ENCODE results near the gene SLC25A6. TPM values are rescaled to one million over a fixed set of nuclear protein-coding genes. Genes with fewer than 3 reads are reported as not detected.

SLC25A6 gene
- total RNA-seq, 2 experiments from 2014 or later: 460 to 476 TPM

DNA sequence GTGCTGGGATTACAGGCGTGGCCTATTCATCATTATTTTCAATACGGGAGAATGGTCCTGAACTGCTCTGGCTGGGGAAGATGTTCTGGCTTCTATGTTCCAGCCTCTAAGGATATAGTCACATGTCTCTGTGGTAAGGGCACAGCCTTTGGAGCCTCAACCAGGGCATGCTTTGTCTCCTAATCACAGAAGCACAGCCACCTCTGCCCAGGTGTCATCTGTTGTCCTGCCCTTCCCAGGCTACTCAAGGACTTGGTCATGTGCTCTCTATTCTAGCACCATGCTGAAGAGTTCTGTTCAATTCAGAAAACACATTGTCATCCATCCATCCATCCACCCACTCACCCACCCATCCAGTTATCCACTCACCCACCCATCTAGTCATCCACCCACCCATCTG, 31.3 kb upstream of the SLC25A6 start:
- Mint-ChIP-seq H3K27ac (no peak overlapping the region), H3K36me3 (ENCODE audit: low read depth) (peaks cover 71% of the 10 kb centered on the region), H3K9me3 (peaks cover 23% of the 10 kb centered on the region), H3K27me3 (no peaks in the 10 kb centered on the region), H3K4me3 (no peak overlapping the region), H3K4me1 (ENCODE audit: low read depth) (no peaks in the 10 kb centered on the region)
- TF ChIP-seq, protein P1, sequence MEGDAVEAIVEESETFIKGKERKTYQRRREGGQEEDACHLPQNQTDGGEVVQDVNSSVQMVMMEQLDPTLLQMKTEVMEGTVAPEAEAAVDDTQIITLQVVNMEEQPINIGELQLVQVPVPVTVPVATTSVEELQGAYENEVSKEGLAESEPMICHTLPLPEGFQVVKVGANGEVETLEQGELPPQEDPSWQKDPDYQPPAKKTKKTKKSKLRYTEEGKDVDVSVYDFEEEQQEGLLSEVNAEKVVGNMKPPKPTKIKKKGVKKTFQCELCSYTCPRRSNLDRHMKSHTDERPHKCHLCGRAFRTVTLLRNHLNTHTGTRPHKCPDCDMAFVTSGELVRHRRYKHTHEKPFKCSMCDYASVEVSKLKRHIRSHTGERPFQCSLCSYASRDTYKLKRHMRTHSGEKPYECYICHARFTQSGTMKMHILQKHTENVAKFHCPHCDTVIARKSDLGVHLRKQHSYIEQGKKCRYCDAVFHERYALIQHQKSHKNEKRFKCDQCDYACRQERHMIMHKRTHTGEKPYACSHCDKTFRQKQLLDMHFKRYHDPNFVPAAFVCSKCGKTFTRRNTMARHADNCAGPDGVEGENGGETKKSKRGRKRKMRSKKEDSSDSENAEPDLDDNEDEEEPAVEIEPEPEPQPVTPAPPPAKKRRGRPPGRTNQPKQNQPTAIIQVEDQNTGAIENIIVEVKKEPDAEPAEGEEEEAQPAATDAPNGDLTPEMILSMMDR (IDR thresholded peaks at IDR 0.05): no peak
- ATAC-seq (no peak), DNase-seq (no peak)
- CTCF ChIA-PET: no interaction called here
- POLR2A ChIA-PET: no interaction called here
- intact Hi-C loops (cut with micrococcal nuclease): no loop called here

- H3K27ac Mint-ChIP-seq: no peak overlapping the region
- POLR2A ChIA-PET: no interaction called here
- no peaks in the 10 kb centered on the region for H3K4me1 Mint-ChIP-seq (ENCODE audit: low read depth)
- peaks cover 23% of the 10 kb centered on the region for H3K9me3 Mint-ChIP-seq
- H3K27me3 Mint-ChIP-seq: no peaks in the 10 kb centered on the region
- H3K36me3 Mint-ChIP-seq (ENCODE audit: low read depth): peaks cover 67% of the 10 kb centered on the region
- H3K4me3 Mint-ChIP-seq: no peak overlapping the region
- intact Hi-C loops (cut with micrococcal nuclease): no loop called here
- TF ChIP-seq, protein P1 (IDR thresholded peaks at IDR 0.05): no peak
- CTCF ChIA-PET: no interaction called here
- DNase-seq: no peak
- no peak for ATAC-seq
Observed at GRCh38 chrX:1422135-1422465, 30.2 kb upstream of the SLC25A6 start.

GRCh38 chrX:1421433-1422134, 29.7 kb upstream of the SLC25A6 start:
- peaks cover 23% of the 10 kb centered on the region for H3K9me3 Mint-ChIP-seq
- peaks cover 67% of the 10 kb centered on the region for H3K36me3 Mint-ChIP-seq (ENCODE audit: low read depth)
- CTCF ChIA-PET: no interaction called here
- H3K27ac Mint-ChIP-seq: no peak overlapping the region
- H3K4me3 Mint-ChIP-seq: no peak overlapping the region
- no peaks in the 10 kb centered on the region for H3K4me1 Mint-ChIP-seq (ENCODE audit: low read depth)
- intact Hi-C loops (cut with micrococcal nuclease): no loop called here
- TF ChIP-seq, protein P1 (IDR thresholded peaks at IDR 0.05): no peak
- no peak for DNase-seq
- POLR2A ChIA-PET: no interaction called here
- no peaks in the 10 kb centered on the region for H3K27me3 Mint-ChIP-seq
- no peak for ATAC-seq

GRCh38 chrX:1420371-1420770, 28.5 kb upstream of the SLC25A6 start:
- POLR2A ChIA-PET: no interaction called here
- ATAC-seq (no peak), DNase-seq (no peak)
- Mint-ChIP-seq H3K4me1 (ENCODE audit: low read depth) (no peaks in the 10 kb centered on the region), H3K4me3 (no peak overlapping the region), H3K9me3 (peaks cover 23% of the 10 kb centered on the region), H3K27me3 (no peaks in the 10 kb centered on the region), H3K27ac (no peak overlapping the region), H3K36me3 (ENCODE audit: low read depth) (peaks cover 58% of the 10 kb centered on the region)
- TF ChIP-seq, protein P1 (IDR thresholded peaks at IDR 0.05): no peak
- intact Hi-C loops (cut with micrococcal nuclease): no loop called here
- CTCF ChIA-PET: no interaction called here

GRCh38 chrX:1419545-1420355, 27.8 kb upstream of the SLC25A6 start:
- peaks cover 20% of the 10 kb centered on the region for H3K9me3 Mint-ChIP-seq
- ATAC-seq: no peak
- ChIA-PET POLR2A (no interaction called here), CTCF (no interaction called here)
- intact Hi-C loops (cut with micrococcal nuclease): no loop called here
- TF ChIP-seq, protein P1 (IDR thresholded peaks at IDR 0.05): no peak
- no peak overlapping the region for H3K27ac Mint-ChIP-seq
- no peaks in the 10 kb centered on the region for H3K4me1 Mint-ChIP-seq (ENCODE audit: low read depth)
- no peak overlapping the region for H3K4me3 Mint-ChIP-seq
- no peaks in the 10 kb centered on the region for H3K27me3 Mint-ChIP-seq
- DNase-seq: no peak
- peaks cover 54% of the 10 kb centered on the region for H3K36me3 Mint-ChIP-seq (ENCODE audit: low read depth)

All from activated CD8-positive, alpha-beta T cell treated with anti-CD3 and anti-CD28 coated beads for 36 hours (primary cell).